NCI-H510A (cell line): ENCODE results near the gene BOC.
A peak's percentile ranks its signal among the peaks of the same experiment; 100 is the strongest.
"Not testable (repeated sequence)": the region's sequence is repeated elsewhere in the genome, so short reads cannot be mapped to it uniquely, and the experiment has no call there.

ENCODE experiments used
- DNase-seq: peaks from one replicate; lab custom pipeline; 2025; lab: John Stamatoyannopoulos, UW

BOC gene, protein sequence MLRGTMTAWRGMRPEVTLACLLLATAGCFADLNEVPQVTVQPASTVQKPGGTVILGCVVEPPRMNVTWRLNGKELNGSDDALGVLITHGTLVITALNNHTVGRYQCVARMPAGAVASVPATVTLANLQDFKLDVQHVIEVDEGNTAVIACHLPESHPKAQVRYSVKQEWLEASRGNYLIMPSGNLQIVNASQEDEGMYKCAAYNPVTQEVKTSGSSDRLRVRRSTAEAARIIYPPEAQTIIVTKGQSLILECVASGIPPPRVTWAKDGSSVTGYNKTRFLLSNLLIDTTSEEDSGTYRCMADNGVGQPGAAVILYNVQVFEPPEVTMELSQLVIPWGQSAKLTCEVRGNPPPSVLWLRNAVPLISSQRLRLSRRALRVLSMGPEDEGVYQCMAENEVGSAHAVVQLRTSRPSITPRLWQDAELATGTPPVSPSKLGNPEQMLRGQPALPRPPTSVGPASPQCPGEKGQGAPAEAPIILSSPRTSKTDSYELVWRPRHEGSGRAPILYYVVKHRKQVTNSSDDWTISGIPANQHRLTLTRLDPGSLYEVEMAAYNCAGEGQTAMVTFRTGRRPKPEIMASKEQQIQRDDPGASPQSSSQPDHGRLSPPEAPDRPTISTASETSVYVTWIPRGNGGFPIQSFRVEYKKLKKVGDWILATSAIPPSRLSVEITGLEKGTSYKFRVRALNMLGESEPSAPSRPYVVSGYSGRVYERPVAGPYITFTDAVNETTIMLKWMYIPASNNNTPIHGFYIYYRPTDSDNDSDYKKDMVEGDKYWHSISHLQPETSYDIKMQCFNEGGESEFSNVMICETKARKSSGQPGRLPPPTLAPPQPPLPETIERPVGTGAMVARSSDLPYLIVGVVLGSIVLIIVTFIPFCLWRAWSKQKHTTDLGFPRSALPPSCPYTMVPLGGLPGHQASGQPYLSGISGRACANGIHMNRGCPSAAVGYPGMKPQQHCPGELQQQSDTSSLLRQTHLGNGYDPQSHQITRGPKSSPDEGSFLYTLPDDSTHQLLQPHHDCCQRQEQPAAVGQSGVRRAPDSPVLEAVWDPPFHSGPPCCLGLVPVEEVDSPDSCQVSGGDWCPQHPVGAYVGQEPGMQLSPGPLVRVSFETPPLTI

DNA sequence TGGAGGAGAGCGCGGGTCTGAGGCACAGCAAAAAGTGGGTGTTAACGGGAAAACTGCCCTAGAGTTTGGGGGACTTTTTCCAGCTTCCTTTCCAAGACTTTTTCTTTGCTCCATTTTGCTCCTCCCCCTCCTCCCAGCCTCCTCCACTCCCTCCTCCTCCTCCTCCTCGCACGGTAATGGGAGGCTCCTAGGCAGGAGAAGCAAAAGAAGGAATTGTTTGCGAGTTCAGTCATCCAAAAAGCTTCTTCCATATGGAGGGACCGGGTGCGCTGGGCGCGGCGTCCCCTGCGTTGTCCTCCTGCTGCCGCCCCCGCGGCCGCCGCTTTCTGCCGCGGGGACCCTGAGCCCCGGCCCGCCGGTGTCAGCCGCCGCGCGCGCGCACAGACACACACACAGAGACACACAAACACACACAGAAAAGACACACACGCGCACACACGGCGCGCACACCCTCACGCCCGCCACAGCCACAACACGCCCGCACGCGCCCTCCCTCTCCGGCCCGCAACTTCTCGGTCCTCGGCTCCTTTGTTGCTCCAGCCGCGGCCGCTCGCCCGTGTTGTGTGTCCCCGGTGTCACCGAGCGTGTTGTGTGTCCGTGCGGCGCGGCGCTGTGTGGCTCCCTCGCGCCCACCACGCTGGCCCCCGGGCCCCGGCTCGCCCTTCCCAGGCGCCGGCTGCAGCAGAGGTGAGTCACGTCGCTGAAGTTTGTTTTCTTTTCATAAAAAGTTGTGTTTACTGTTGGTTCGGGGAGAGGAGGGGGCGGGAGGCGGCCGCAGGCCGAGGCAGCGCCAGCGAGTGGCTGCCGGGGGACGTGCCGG, at the start of gene BOC:
TSS of gene BOC (plus strand) at position 228 of the 820 bp plus-strand sequence. CDS start 38,246 bp downstream, outside the sequence.
- DNase-seq = peak; percentile 9

GRCh38 chr3:113161661-113162060, 49.7 kb upstream of the BOC start:
- DNase-seq = no peak

- no peak for DNase-seq
These were observed 48.2 kb upstream of the BOC start for GRCh38 chr3:113163152-113163551.

DNA sequence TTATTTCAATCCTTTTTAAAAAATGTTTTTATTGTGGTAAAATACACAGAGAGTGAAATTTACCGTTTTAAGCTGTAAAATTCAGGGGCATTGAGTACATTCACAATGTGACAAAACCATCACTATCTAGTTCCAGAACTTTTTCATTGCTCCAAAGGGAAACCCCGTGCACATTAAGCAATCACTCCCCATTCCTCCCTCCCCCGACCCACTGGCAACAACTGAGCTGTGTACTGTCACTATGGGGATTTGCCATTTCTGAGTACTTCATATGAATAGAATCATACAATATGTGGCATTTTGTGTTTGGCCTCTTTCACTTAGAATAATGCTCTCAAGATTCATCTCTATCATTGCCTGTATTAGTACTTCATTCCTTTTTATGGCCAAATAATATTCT, 45.5 kb upstream of the BOC start:
- no peak for DNase-seq

GRCh38 chr3:113166357-113166718, 45.0 kb upstream of the BOC start:
- DNase-seq = no peak

DNA sequence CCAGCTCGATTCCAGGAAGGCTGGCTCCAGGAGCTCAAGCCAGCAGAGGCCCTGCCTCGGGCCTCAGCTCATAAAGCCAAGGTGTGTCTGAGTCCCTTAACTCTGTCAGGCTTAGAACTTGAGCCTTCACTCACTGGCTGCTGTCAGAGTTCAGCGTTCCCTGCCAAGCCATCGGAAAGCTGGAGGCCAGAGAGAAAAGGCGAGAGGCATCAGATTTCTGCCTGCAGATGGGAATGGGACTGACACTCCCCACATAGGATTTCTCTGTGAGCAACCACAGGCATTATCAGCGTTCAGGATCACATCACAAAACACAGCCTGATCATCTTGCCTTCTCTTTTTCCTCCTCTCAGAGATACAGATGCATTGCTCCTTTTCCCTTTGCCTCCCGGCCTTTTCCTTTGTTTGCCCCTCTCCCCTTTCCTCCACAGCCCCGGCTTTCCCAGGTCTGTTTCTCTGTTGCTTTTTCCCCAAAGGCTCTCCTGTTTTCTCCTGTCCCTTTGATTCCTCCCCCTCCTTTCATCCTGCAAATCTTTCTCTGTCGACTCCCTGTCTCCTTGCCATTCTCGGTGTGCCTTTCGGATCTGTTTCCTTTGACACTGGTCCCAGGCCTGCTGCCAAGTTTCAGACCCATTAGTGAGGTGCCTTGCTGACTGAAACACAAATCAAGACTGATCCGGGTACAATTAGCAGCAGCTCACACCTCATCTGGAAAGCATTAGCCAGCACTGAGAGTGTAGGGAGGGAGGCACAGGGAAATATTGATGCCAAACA, 44.5 kb upstream of the BOC start:
- no peak for DNase-seq

- DNase-seq = no peak
These were observed 43.2 kb upstream of the BOC start for GRCh38 chr3:113167825-113168801.

GRCh38 chr3:113169891-113170452, 41.4 kb upstream of the BOC start:
- DNase-seq = no peak

DNA sequence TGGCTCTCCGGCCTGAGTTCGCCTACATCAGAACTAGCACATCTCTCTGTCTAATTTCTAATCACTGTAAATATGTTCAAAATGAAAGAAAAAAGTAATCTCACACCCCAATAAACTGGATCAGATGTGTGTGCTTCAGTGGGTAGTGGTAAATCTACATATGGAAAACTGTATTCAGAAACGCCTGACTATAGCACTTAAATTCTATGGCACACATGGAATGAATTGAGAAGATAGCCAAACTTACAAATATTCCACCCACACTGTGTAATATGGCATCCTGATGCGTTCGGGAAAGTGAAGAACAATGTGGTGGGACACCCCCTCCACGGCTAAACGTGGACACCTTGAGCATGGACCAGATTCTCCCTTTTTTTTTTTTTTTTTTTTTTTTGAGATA, 40.6 kb upstream of the BOC start:
- no peak for DNase-seq

DNA sequence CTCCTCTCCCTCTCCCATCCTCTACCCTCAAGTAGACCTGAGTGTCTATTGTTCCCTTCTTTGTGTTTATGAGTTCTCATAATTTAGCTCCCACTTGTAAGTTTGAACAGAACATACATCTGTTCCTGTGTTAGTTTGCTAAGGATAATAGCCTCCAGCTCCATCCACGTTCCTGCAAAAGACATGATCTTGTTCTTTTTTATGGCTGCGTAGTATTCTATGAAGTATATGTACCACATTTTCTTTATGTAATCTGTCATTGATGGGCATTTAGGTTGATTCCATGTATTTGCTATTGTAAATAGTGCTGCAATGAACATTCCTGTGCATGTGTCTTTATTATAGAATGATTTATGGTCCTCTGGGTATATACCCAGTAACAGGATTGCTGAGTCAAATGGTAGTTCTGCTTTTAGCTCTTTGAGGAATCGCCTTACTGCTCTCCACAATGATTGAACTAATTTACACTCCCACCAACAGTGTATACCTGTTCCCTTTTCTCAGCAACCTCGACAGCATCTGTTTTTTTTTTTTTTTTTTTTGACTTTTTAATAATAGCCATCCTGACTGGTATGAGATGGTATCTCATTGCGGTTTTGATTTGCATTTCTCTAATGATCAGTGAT, 39.6 kb upstream of the BOC start:
- DNase-seq = not testable (repeated sequence)

DNA sequence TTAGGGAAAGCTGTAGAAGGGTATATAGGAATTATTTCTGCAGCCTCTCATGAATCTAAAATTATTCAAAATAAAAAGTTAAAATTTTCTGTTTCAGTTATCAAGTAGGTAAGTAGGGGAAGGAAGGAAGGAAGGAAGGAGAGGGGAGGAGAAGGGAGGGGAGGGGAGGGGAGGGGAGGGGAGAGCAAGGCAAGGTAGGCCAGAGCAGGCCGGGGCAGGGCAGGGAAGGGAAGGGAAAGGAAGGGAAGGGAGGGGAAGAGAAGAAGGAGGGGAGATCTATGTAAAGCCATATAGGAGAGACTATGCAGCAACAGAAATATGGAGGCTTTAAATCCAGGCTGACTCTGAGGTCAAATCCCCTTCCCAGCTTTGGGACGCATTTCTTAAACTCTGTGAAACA, 38.3 kb upstream of the BOC start:
- no peak for DNase-seq

GRCh38 chr3:113174304-113174703, 37.1 kb upstream of the BOC start:
- no peak for DNase-seq

- no peak for DNase-seq
These were observed 36.4 kb upstream of the BOC start for GRCh38 chr3:113174801-113175485.

GRCh38 chr3:113177526-113177925, 33.8 kb upstream of the BOC start:
- DNase-seq = no peak

- no peak for DNase-seq
These were observed 32.0 kb upstream of the BOC start for GRCh38 chr3:113179235-113179824.

- no peak for DNase-seq
These were observed 27.4 kb upstream of the BOC start for GRCh38 chr3:113183748-113184661.
